Liver (tissue), 9 donors: ENCODE results near the gene MRLN. TPM values are rescaled to one million over a fixed set of nuclear protein-coding genes. Genes with fewer than 3 reads are reported as not detected.
"Not testable (repeated sequence)": the region's sequence is repeated elsewhere in the genome, so short reads cannot be mapped to it uniquely, and the experiment has no call there.

Source experiments
- DNase-seq: peaks from one replicate; pipeline ENCODE4 v3.0.0-alpha.2; 2017; ENCODE audit warnings: low spot score
- H3K27ac ChIP-seq, 2 donors: one replicate each; pipeline ENCODE4 v1.7.0; 2013; ENCODE audit warnings: inconsistent platforms in 2 of 2, low read length in 2 of 2, control low read depth in 1 of 2, low read depth in 1 of 2, mild to moderate bottlenecking in 1 of 2
- H3K27me3 ChIP-seq, 4 donors: one replicate each; pipeline versions ENCODE4 v1.6.1 to v1.7.0; 2013; ENCODE audit warnings: low read length in 3 of 4, inconsistent platforms in 1 of 4, mild to moderate bottlenecking in 1 of 4, moderate library complexity in 1 of 4; ENCODE audit not compliant: control insufficient read depth in 4 of 4, insufficient read depth in 4 of 4
- H3K36me3 ChIP-seq, 4 donors: one replicate each; pipeline versions ENCODE4 v1.6.1 to v1.7.0; 2013; ENCODE audit warnings: low read length in 3 of 4, mild to moderate bottlenecking in 3 of 4, low read depth in 1 of 4, moderate library complexity in 1 of 4; ENCODE audit not compliant: control insufficient read depth in 4 of 4, insufficient read depth in 3 of 4
- H3K4me1 ChIP-seq, 4 donors: one replicate each; pipeline versions ENCODE4 v1.6.1 to v1.7.0; 2013; ENCODE audit warnings: low read length in 3 of 4, mild to moderate bottlenecking in 3 of 4, moderate library complexity in 1 of 4; ENCODE audit not compliant: control insufficient read depth in 4 of 4, insufficient read depth in 4 of 4
- H3K4me3 ChIP-seq, 3 donors: one replicate each; pipeline versions ENCODE4 v1.6.1 to v1.7.0; 2013; ENCODE audit warnings: low read length in 3 of 3, control low read depth in 1 of 3, low read depth in 1 of 3, mild to moderate bottlenecking in 1 of 3
- H3K9ac ChIP-seq, 2 donors: one replicate each; pipeline ENCODE4 v1.7.0; 2013; ENCODE audit warnings: low read length in 2 of 2, mild to moderate bottlenecking in 2 of 2, moderate library complexity in 2 of 2, control low read depth in 1 of 2, low read depth in 1 of 2
- H3K9me3 ChIP-seq, 4 donors: one replicate each; pipeline versions ENCODE4 v1.6.1 to v1.7.0; 2013; ENCODE audit warnings: low read length in 3 of 4; ENCODE audit not compliant: control insufficient read depth in 4 of 4
- EGR1 ChIP-seq, 2 donors: IDR thresholded peaks; 2 replicates each; pipeline ENCODE4 v1.6.1; 2016 to 2018; ENCODE audit warnings: antibody characterized with exemption in 2 of 2, low read depth in 2 of 2
- FOXA1 ChIP-seq: IDR thresholded peaks from 2 replicates; pipeline ENCODE4 v1.6.1; 2016; ENCODE audit warnings: antibody characterized with exemption
- FOXA2 ChIP-seq: IDR thresholded peaks from 2 replicates; pipeline ENCODE4 v1.6.1; 2016; ENCODE audit warnings: antibody characterized with exemption
- GABPA ChIP-seq, 2 donors: IDR thresholded peaks in 1 of 2; conservative IDR thresholded peaks in 1 of 2; 2 replicates each; pipeline ENCODE4 v1.6.1; 2016; ENCODE audit warnings: antibody characterized with exemption in 2 of 2, mild to moderate bottlenecking in 1 of 2, moderate library complexity in 1 of 2
- HNF4A ChIP-seq, 2 donors: conservative IDR thresholded peaks; 2 replicates each; pipeline ENCODE4 v1.6.1; 2016; ENCODE audit warnings: antibody characterized with exemption in 2 of 2, mild to moderate bottlenecking in 2 of 2
- HNF4G ChIP-seq: IDR thresholded peaks from 2 replicates; pipeline ENCODE4 v1.6.1; 2016; ENCODE audit warnings: antibody characterized with exemption
- JUND ChIP-seq, 2 donors: IDR thresholded peaks; 2 replicates each; pipeline ENCODE4 v1.6.1; 2016; ENCODE audit warnings: antibody characterized with exemption in 2 of 2
- NR2F2 ChIP-seq: IDR thresholded peaks from 2 replicates; pipeline ENCODE4 v1.6.1; 2016; ENCODE audit warnings: antibody characterized with exemption
- RAD21 ChIP-seq, 2 donors: IDR thresholded peaks; 2 replicates each; pipeline ENCODE4 v1.6.1; 2016; ENCODE audit warnings: antibody characterized with exemption in 2 of 2, mild to moderate bottlenecking in 2 of 2
- RXRA ChIP-seq, 2 donors: IDR thresholded peaks; 2 replicates each; pipeline ENCODE4 v1.6.1; 2017 to 2018; ENCODE audit warnings: antibody characterized with exemption in 2 of 2, mild to moderate bottlenecking in 1 of 2
- SP1 ChIP-seq: IDR thresholded peaks from 2 replicates; pipeline ENCODE4 v1.6.1; 2018; ENCODE audit warnings: antibody characterized with exemption, mild to moderate bottlenecking
- TAF1 ChIP-seq: conservative IDR thresholded peaks from 2 replicates; pipeline ENCODE4 v1.6.1; 2016; ENCODE audit warnings: antibody characterized with exemption, mild to moderate bottlenecking
- YY1 ChIP-seq: IDR thresholded peaks from 2 replicates; pipeline ENCODE4 v1.6.1; 2016; ENCODE audit warnings: antibody characterized with exemption, mild to moderate bottlenecking
- WGBS: extraction: QIAGEN DNeasy Blood & Tissue Kit; methylation state at CpG from one replicate; pipeline ENCODE4 v1.1.7; 2013; 5-methylcytosine and 5-hydroxymethylcytosine counted together
- polyA plus RNA-seq, 2 donors: library from polyadenylated mRNA; stranded (reverse) in 1 of 2; unstranded in 1 of 2; fragments of 200-250 nt in 1 of 2; fragments of >200 nt in 1 of 2; fragmentation: Nextera tagmentation in 1 of 2; extraction: Ambion mirVana in 1 of 2; gene quantifications; one replicate each; pipeline versions ENCODE4 v1.2.1 to v1.2.3, GENCODE V29; 2013 to 2015
- total RNA-seq, 2 donors: library from RNA; depleted of rRNA; stranded (reverse); fragments of >200 nt; gene quantifications; one replicate each; pipeline ENCODE4 v1.2.3, GENCODE V29; 2014
- TF ChIP-seq, protein P1 (sequence below): IDR thresholded peaks from 2 replicates; pipeline ENCODE4 v1.6.1; 2016; ENCODE audit warnings: antibody characterized with exemption
- TF ChIP-seq, protein P2 (sequence below): IDR thresholded peaks from 2 replicates; pipeline ENCODE4 v1.6.1; 2016; ENCODE audit warnings: antibody characterized with exemption
- TF ChIP-seq, protein P3 (sequence below): IDR thresholded peaks from 2 replicates; pipeline ENCODE4 v1.6.1; 2016; ENCODE audit warnings: antibody characterized with exemption
- TF ChIP-seq, protein P4 (sequence below): IDR thresholded peaks from 2 replicates; pipeline ENCODE4 v1.6.1; 2016; ENCODE audit warnings: antibody characterized with exemption, mild to moderate bottlenecking
- TF ChIP-seq, protein P5 (sequence below): fragments of 150-350 bp; IDR thresholded peaks from 2 replicates; pipeline ENCODE4 v1.5.1; 2017; ENCODE audit warnings: improper control_type of control experiment, low read depth, low read length; ENCODE audit not compliant: missing input control
- donor health status: healthy.
- donor health status: healthy.
- donor health status: healthy.
- donor health status: healthy.
- donor health status: healthy.

MRLN gene
- total and polyA plus RNA-seq, 4 donors, result not detected

DNA sequence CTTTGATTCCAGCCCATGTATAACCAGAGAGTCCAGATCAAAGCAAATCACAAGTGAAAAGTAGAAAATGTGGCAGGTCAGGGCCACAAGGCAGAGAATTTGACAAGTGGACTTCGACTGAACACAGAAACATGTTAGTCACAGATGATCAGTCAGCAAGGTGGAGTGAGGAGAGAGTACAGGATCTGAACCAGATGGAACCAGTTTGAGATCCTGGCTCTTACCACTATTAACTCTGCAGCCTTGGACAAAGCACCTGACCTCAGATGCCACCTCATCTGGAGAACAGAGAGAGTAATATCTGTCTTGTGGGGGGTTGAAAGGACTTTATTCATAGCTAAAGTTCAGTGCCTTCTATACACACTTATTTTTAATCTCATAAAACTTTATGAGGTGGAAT lies 4.4 kb downstream of the MRLN start (continued):
- TF ChIP-seq, protein P1, sequence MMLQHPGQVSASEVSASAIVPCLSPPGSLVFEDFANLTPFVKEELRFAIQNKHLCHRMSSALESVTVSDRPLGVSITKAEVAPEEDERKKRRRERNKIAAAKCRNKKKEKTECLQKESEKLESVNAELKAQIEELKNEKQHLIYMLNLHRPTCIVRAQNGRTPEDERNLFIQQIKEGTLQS, result no peak
- TF ChIP-seq GABPA (IDR thresholded peaks at IDR 0.05 in 1 of 2, conservative IDR thresholded peaks at IDR 0.05 in 1 of 2) (no peak), RXRA (IDR thresholded peaks at IDR 0.05) (no peak), YY1 (no peak), JUND (IDR thresholded peaks at IDR 0.05) (no peak), FOXA2 (no peak)
- TF ChIP-seq, protein P2, sequence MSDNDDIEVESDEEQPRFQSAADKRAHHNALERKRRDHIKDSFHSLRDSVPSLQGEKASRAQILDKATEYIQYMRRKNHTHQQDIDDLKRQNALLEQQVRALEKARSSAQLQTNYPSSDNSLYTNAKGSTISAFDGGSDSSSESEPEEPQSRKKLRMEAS, result no peak

DNA sequence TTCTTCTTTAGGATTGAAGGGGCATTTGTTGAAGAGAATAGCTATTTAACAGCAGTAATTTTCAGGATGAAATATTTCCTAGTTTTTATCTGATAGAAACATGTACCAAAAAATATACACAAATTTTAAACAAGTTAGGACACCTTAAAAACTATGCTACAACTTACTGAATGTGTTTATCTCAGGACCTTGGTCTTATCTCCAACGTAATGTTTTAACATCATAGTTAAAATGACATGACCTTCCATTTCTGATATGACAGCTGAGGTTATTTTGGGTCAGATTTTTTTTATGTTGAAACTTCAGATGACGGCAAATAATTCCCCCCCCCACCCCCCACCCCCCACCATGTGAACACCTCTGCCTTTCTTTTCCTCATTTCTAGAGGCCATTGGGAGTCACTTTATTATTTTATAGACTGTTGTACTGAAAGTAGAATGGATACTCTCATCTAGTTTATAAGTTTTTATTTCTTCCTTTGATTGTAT lies 8.0 kb downstream of the MRLN start:
- H3K9me3 ChIP-seq, result no peaks in the 10 kb centered on the region
- H3K4me3 ChIP-seq, result no peak overlapping the region
- H3K9ac ChIP-seq, result no peak overlapping the region
- H3K27me3 ChIP-seq, result no peaks in the 10 kb centered on the region
- no peak overlapping the region for H3K27ac ChIP-seq
- H3K36me3 ChIP-seq, result no peaks in the 10 kb centered on the region
- H3K4me1 ChIP-seq, result no peaks in the 10 kb centered on the region
- TF ChIP-seq FOXA1, result no peak
- TF ChIP-seq FOXA2, result no peak
- no peak for TF ChIP-seq EGR1 (IDR thresholded peaks at IDR 0.05; ENCODE audit: low read depth in 2 of 2)
- TF ChIP-seq HNF4G, result no peak
- TF ChIP-seq, protein P3, sequence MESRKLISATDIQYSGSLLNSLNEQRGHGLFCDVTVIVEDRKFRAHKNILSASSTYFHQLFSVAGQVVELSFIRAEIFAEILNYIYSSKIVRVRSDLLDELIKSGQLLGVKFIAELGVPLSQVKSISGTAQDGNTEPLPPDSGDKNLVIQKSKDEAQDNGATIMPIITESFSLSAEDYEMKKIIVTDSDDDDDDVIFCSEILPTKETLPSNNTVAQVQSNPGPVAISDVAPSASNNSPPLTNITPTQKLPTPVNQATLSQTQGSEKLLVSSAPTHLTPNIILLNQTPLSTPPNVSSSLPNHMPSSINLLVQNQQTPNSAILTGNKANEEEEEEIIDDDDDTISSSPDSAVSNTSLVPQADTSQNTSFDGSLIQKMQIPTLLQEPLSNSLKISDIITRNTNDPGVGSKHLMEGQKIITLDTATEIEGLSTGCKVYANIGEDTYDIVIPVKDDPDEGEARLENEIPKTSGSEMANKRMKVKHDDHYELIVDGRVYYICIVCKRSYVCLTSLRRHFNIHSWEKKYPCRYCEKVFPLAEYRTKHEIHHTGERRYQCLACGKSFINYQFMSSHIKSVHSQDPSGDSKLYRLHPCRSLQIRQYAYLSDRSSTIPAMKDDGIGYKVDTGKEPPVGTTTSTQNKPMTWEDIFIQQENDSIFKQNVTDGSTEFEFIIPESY, result no peak
- no peak for TF ChIP-seq YY1
- TF ChIP-seq, protein P1, result no peak
- TF ChIP-seq, protein P4, sequence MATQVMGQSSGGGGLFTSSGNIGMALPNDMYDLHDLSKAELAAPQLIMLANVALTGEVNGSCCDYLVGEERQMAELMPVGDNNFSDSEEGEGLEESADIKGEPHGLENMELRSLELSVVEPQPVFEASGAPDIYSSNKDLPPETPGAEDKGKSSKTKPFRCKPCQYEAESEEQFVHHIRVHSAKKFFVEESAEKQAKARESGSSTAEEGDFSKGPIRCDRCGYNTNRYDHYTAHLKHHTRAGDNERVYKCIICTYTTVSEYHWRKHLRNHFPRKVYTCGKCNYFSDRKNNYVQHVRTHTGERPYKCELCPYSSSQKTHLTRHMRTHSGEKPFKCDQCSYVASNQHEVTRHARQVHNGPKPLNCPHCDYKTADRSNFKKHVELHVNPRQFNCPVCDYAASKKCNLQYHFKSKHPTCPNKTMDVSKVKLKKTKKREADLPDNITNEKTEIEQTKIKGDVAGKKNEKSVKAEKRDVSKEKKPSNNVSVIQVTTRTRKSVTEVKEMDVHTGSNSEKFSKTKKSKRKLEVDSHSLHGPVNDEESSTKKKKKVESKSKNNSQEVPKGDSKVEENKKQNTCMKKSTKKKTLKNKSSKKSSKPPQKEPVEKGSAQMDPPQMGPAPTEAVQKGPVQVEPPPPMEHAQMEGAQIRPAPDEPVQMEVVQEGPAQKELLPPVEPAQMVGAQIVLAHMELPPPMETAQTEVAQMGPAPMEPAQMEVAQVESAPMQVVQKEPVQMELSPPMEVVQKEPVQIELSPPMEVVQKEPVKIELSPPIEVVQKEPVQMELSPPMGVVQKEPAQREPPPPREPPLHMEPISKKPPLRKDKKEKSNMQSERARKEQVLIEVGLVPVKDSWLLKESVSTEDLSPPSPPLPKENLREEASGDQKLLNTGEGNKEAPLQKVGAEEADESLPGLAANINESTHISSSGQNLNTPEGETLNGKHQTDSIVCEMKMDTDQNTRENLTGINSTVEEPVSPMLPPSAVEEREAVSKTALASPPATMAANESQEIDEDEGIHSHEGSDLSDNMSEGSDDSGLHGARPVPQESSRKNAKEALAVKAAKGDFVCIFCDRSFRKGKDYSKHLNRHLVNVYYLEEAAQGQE, result no peak
- TF ChIP-seq, protein P2, result no peak
- no peak for TF ChIP-seq RXRA (IDR thresholded peaks at IDR 0.05)
- TF ChIP-seq SP1, result no peak
- no peak for TF ChIP-seq NR2F2
- TF ChIP-seq JUND (IDR thresholded peaks at IDR 0.05), result no peak
- no peak for TF ChIP-seq RAD21 (IDR thresholded peaks at IDR 0.05)
- no peak for TF ChIP-seq HNF4A (conservative IDR thresholded peaks at IDR 0.05)
- no peak for TF ChIP-seq TAF1
- TF ChIP-seq, protein P5, sequence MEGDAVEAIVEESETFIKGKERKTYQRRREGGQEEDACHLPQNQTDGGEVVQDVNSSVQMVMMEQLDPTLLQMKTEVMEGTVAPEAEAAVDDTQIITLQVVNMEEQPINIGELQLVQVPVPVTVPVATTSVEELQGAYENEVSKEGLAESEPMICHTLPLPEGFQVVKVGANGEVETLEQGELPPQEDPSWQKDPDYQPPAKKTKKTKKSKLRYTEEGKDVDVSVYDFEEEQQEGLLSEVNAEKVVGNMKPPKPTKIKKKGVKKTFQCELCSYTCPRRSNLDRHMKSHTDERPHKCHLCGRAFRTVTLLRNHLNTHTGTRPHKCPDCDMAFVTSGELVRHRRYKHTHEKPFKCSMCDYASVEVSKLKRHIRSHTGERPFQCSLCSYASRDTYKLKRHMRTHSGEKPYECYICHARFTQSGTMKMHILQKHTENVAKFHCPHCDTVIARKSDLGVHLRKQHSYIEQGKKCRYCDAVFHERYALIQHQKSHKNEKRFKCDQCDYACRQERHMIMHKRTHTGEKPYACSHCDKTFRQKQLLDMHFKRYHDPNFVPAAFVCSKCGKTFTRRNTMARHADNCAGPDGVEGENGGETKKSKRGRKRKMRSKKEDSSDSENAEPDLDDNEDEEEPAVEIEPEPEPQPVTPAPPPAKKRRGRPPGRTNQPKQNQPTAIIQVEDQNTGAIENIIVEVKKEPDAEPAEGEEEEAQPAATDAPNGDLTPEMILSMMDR, result no peak
- TF ChIP-seq GABPA (IDR thresholded peaks at IDR 0.05 in 1 of 2, conservative IDR thresholded peaks at IDR 0.05 in 1 of 2), result no peak
- whole genome bisulfite sequencing, result 16% methylated on average over 2 of the region's 2 CpGs
- no peak for DNase-seq

DNA sequence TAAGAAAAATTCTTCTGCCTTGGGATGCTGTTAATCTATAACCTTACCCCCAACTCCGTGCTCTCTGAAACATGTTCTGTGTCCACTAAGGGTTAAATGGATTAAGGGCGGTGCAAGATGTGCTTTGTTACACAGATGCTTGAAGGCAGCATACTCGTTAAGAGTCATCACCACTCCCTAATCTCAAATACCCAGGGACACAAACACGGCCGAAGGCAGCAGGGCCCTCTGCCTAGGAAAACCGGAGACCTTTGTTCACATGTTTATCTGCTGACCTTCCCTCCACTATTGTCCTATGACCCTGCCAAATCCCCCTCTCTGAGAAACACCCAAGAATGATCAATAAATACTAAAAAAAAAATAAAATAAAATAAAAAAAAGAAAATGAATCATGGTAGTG lies 8.5 kb downstream of the MRLN start:
- not testable (repeated sequence) for H3K27me3 ChIP-seq, H3K36me3 ChIP-seq, H3K4me1 ChIP-seq, H3K27ac ChIP-seq, H3K9ac ChIP-seq, H3K9me3 ChIP-seq, DNase-seq, H3K4me3 ChIP-seq
- WGBS, result 35% methylated on average over 6 of the region's 6 CpGs

DNA sequence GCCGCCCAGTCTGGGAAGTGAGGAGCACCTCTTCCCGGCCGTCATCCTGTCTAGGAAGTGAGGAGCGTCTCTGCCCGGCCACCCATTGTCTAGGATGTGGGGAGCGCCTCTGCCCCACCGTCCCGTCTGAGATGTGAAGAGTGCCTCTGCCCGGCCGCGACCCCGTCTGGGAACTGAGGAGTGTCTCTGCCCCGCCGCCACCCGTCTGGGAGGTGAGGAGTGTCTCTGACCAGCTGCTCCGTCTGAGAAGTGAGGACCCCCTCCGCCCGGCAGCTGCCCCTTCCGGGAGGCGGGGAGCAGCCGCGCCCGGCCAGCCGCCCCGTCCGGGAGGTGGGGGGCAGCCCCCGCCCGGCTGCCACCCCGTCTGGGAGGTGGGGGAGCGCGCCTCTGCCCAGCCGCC lies 9.1 kb downstream of the MRLN start:
- not testable (repeated sequence) for H3K4me1 ChIP-seq, H3K27me3 ChIP-seq, H3K36me3 ChIP-seq, H3K27ac ChIP-seq, H3K9ac ChIP-seq, H3K9me3 ChIP-seq, DNase-seq, H3K4me3 ChIP-seq
- WGBS, result 96% methylated on average over 32 of the region's 32 CpGs
